GOT3 (cell line): ENCODE data around the gene ACKR3.

Experiments
- DNase-seq: peaks from one replicate; lab custom pipeline; 2025; ENCODE audit warnings: mixed read lengths; lab: John Stamatoyannopoulos, UW

The ACKR3 gene

GRCh38 chr2:236610991-236611821 lies 41.6 kb downstream of the ACKR3 start:
- no peak for DNase-seq

GRCh38 chr2:236612737-236613136 lies 43.1 kb downstream of the ACKR3 start:
- DNase-seq, result no peak

- no peak for DNase-seq
Measured at GRCh38 chr2:236613612-236614011, 44.0 kb downstream of the ACKR3 start.

- no peak for DNase-seq
Measured at GRCh38 chr2:236614551-236614950, 44.9 kb downstream of the ACKR3 start.

GRCh38 chr2:236616031-236616430 lies 46.4 kb downstream of the ACKR3 start:
- no peak for DNase-seq

GRCh38 chr2:236616624-236617023 lies 47.0 kb downstream of the ACKR3 start:
- no peak for DNase-seq

GRCh38 chr2:236617221-236617737 lies 47.7 kb downstream of the ACKR3 start:
- no peak for DNase-seq

GRCh38 chr2:236617796-236618195 lies 48.2 kb downstream of the ACKR3 start:
- no peak for DNase-seq

GRCh38 chr2:236618370-236618769 lies 48.7 kb downstream of the ACKR3 start:
- no peak for DNase-seq

GRCh38 chr2:236619910-236620612 lies 50.4 kb downstream of the ACKR3 start:
- DNase-seq, result no peak

GRCh38 chr2:236621786-236622185 lies 52.2 kb downstream of the ACKR3 start:
- DNase-seq, result no peak

- DNase-seq, result no peak
Measured at GRCh38 chr2:236622201-236622600, 52.6 kb downstream of the ACKR3 start.

- DNase-seq, result no peak
Measured at GRCh38 chr2:236622660-236623059, 53.0 kb downstream of the ACKR3 start.

GRCh38 chr2:236623816-236624215 lies 54.2 kb downstream of the ACKR3 start:
- no peak for DNase-seq

GRCh38 chr2:236625156-236625690 lies 55.6 kb downstream of the ACKR3 start:
- DNase-seq, result no peak

GRCh38 chr2:236626391-236627150 lies 56.9 kb downstream of the ACKR3 start:
- no peak for DNase-seq

- no peak for DNase-seq
Measured at GRCh38 chr2:236627193-236627592, 57.6 kb downstream of the ACKR3 start.

GRCh38 chr2:236627841-236628240 lies 58.2 kb downstream of the ACKR3 start:
- DNase-seq, result no peak

GRCh38 chr2:236628256-236628901 lies 58.8 kb downstream of the ACKR3 start:
- DNase-seq, result no peak

GRCh38 chr2:236628981-236629605 lies 59.5 kb downstream of the ACKR3 start:
- DNase-seq, result no peak
